ENCODE data around the gene RASSF1. TPM values are rescaled to one million over a fixed set of nuclear protein-coding genes. Genes with fewer than 3 reads are reported as not detected.
A peak's percentile ranks its signal among the peaks of the same experiment; 100 is the strongest.

Gene RASSF1
- total and polyA plus RNA-seq, 2 of the 13 experiments (the other 11 are each of a cell fraction or from before 2014, with no cell fraction given) = 10.2 to 27.5 TPM

DNA sequence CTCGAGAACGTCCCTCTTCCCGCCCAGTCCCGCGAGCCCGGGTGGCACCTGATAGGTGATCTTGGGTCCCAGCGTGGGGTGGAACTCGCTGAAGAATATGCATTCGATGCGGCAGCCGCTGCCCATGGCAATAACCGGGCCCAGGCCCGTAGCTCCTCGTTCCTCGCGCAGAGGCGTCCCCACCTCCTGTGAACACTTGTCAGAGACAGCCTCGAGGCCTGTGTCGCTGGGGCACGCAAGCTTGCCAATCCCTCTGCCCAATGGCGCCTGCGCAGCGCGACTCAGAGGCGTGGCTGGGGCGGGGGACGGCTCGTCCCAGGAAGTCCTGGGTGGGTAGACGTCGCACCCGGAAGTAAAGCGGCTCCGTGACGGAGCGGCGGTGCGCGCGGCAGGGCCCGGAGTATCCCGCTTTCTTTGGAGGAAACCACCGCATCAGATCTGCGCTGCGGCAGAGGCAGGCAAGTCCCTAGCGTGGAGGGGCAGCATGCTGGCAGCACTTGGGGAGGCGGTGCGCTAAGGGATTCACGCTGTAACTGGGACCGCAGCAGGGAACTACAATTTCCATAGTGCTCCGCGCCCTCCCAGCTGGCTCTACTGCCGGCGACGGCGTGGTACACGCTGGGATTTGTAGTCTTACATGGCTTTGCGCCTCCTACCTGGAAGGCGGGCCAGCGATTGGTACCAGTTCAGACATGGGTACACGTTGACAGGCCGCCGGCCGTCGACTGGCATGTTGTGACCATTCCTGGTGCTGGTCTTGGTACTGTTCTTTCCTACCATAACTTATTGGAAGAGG, 10.1 kb upstream of the RASSF1 start, which contains the start of the genes CYB561D2 and NPRL2 (continued):
- TF ChIP-seq TSC22D2 (CRISPR knock-in tag; IDR thresholded peaks at IDR 0.05; ENCODE audit: borderline replicate concordance) (peak; percentile 91; the same call in 1 of the 2 replicates), RFX1 (IDR thresholded peaks at IDR 0.05) (no peak), GMEB1 (CRISPR knock-in tag; IDR thresholded peaks at IDR 0.05; ENCODE audit: borderline replicate concordance) (peak; percentile 97), ARID5B (CRISPR knock-in tag; IDR thresholded peaks at IDR 0.05) (peak; percentile 54; the same call in 1 of the 2 replicates), ZNF230 (CRISPR knock-in tag; IDR thresholded peaks at IDR 0.05) (peak; percentile 96), HOXA3 (CRISPR knock-in tag; IDR thresholded peaks at IDR 0.05) (peak; percentile 65), CREB1 (IDR thresholded peaks at IDR 0.05) (peak; percentile 79), CREB1 (CRISPR knock-in tag; IDR thresholded peaks at IDR 0.05) (peak; percentile 93), MBD4 (IDR thresholded peaks at IDR 0.05; ENCODE audit: borderline replicate concordance, low read length) (no peak), ETV6 (CRISPR knock-in tag; conservative IDR thresholded peaks at IDR 0.05) (peak; percentile 90; the same call in 1 of the 2 replicates), ZNF546 (CRISPR knock-in tag; conservative IDR thresholded peaks at IDR 0.05) (peak; percentile 98), MNT (IDR thresholded peaks at IDR 0.05) (peak; percentile 16; the same call in 1 of the 2 replicates), MAX (IDR thresholded peaks at IDR 0.05) (peak; percentile 99), FOXC1 (CRISPR knock-in tag; IDR thresholded peaks at IDR 0.05; ENCODE audit: borderline replicate concordance) (peak; percentile 95), MTF2 (CRISPR knock-in tag; IDR thresholded peaks at IDR 0.05; ENCODE audit: borderline replicate concordance) (peak; percentile 58; the same call in 1 of the 2 replicates)
- TF ChIP-seq, protein P1, sequence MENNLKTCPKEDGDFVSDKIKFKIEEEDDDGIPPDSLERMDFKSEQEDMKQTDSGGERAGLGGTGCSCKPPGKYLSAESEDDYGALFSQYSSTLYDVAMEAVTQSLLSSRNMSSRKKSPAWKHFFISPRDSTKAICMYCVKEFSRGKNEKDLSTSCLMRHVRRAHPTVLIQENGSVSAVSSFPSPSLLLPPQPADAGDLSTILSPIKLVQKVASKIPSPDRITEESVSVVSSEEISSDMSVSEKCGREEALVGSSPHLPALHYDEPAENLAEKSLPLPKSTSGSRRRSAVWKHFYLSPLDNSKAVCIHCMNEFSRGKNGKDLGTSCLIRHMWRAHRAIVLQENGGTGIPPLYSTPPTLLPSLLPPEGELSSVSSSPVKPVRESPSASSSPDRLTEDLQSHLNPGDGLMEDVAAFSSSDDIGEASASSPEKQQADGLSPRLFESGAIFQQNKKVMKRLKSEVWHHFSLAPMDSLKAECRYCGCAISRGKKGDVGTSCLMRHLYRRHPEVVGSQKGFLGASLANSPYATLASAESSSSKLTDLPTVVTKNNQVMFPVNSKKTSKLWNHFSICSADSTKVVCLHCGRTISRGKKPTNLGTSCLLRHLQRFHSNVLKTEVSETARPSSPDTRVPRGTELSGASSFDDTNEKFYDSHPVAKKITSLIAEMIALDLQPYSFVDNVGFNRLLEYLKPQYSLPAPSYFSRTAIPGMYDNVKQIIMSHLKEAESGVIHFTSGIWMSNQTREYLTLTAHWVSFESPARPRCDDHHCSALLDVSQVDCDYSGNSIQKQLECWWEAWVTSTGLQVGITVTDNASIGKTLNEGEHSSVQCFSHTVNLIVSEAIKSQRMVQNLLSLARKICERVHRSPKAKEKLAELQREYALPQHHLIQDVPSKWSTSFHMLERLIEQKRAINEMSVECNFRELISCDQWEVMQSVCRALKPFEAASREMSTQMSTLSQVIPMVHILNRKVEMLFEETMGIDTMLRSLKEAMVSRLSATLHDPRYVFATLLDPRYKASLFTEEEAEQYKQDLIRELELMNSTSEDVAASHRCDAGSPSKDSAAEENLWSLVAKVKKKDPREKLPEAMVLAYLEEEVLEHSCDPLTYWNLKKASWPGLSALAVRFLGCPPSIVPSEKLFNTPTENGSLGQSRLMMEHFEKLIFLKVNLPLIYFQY (CRISPR knock-in tag; IDR thresholded peaks at IDR 0.05; ENCODE audit: borderline replicate concordance) = peak; percentile 61; the same call in 1 of the 2 replicates
- TF ChIP-seq, protein P2, sequence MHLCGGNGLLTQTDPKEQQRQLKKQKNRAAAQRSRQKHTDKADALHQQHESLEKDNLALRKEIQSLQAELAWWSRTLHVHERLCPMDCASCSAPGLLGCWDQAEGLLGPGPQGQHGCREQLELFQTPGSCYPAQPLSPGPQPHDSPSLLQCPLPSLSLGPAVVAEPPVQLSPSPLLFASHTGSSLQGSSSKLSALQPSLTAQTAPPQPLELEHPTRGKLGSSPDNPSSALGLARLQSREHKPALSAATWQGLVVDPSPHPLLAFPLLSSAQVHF (CRISPR knock-in tag; IDR thresholded peaks at IDR 0.05) = peak; percentile 83; the same call in 1 of the 2 replicates
